IMR-90 (cell line): ENCODE data around the gene DHX34.

Source experiments
- BHLHE40 ChIP-seq: fragments of 150-350 bp; IDR thresholded peaks from 2 replicates; pipeline ENCODE4 v1.6.1; 2016; ENCODE audit warnings: mild to moderate bottlenecking, low read depth, low read length
- CEBPB ChIP-seq: IDR thresholded peaks from 2 replicates; pipeline ENCODE4 v1.6.1; 2012; ENCODE audit warnings: low read depth, low read length, improper control_type of control experiment
- CTCF ChIP-seq: conservative IDR thresholded peaks from 2 replicates; pipeline ENCODE4 v1.5.1; 2012; ENCODE audit warnings: mild to moderate bottlenecking, low read depth, low read length, improper control_type of control experiment
- MAZ ChIP-seq: IDR thresholded peaks from 2 replicates; pipeline ENCODE4 v1.6.1; 2012; ENCODE audit warnings: low read depth, mild to moderate bottlenecking, low read length, improper control_type of control experiment, moderate library complexity, borderline replicate concordance
- MXI1 ChIP-seq: IDR thresholded peaks from 2 replicates; pipeline ENCODE4 v1.6.1; 2012; ENCODE audit warnings: low read depth, mild to moderate bottlenecking, low read length, moderate library complexity, borderline replicate concordance
- POLR2A ChIP-seq: IDR thresholded peaks from 2 replicates; pipeline ENCODE4 v1.6.1; 2012; ENCODE audit warnings: mild to moderate bottlenecking, low read depth, low read length
- RAD21 ChIP-seq: IDR thresholded peaks from 2 replicates; pipeline ENCODE4 v1.6.1; 2012; ENCODE audit warnings: low read length, improper control_type of control experiment
- RFX5 ChIP-seq: IDR thresholded peaks from 2 replicates; pipeline ENCODE4 v1.8.0; 2012; ENCODE audit warnings: low read depth, mild to moderate bottlenecking, low read length, moderate library complexity
- SMC3 ChIP-seq: fragments of 150-350 bp; IDR thresholded peaks from 2 replicates; pipeline ENCODE4 v1.6.1; 2016; ENCODE audit warnings: low read depth, mild to moderate bottlenecking, antibody characterized with exemption, low read length, moderate library complexity

GRCh38 chr19:47390533-47391488, 41.7 kb downstream of the DHX34 start:
- TF ChIP-seq CTCF, result no peak
- no peak for TF ChIP-seq POLR2A
- TF ChIP-seq RFX5, result no peak
- no peak for TF ChIP-seq BHLHE40
- TF ChIP-seq MAZ, result no peak
- TF ChIP-seq CEBPB, result no peak
- no peak for TF ChIP-seq SMC3
- no peak for TF ChIP-seq MXI1
- TF ChIP-seq RAD21, result no peak
